ENCODE measurements around the gene MAN2B2. TPM values are rescaled to one million over a fixed set of nuclear protein-coding genes. Genes with fewer than 3 reads are reported as not detected.

The MAN2B2 gene
- total RNA-seq, 1 experiment from 2014 or later = 5.9 TPM

DNA sequence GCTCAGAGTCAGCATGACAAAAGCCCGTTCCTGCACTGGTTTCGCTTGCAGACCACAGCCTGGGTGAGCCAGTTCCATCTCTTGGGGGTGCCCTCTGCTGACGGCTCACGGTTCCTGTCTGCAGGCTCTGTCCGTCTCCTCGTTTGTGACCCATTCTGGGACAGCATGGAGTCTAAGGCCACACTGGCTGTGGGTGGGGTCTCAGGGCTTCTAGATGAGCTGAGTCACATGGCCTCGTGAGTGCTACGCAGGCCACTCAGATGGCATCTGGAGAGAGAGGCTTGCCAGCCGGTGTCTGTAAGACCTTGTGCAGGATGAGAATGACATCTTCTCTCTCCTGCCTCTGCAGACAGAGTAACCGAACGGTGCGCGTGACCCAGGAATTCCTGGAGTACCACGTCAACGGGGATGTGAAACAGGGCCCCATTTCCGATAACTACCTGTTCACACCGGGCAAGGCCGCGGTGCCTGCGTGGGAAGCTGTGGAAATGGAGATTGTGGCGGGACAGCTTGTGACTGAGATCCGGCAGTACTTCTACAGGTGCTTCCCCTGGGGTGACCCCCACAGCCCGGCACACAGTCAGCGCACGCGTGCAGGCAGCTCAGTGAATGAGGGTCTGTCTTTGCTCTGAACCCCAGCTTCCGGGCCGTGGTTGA is 33.9 kb downstream of the MAN2B2 start:
- H3K27ac ChIP-seq (ENCODE audit: insufficient read length, low read depth, low read length) = no peak overlapping the region
- Mint-ChIP-seq H3K27me3 (ENCODE audit: low read depth) (peaks cover 3% of the 10 kb centered on the region; the same call in 1 of the 2 replicates), H3K36me3 (ENCODE audit: insufficient read depth in 1 of 3, low read depth in 3 of 3) (peaks cover 8 to 37% (median 29%) of the 10 kb centered on the region in 3 experiments), H3K4me1 (peaks cover 0 to 5% of the 10 kb centered on the region in 2 experiments; a peak in 1 of 4 replicates), H3K4me3 (no peak overlapping the region), H3K9me3 (peaks cover 12 to 17% of the 10 kb centered on the region in 2 experiments), H3K27ac (no peak overlapping the region)
- H3T11ph ChIP-seq (ENCODE audit: low read length) = no peak overlapping the region
- H2BK5ac ChIP-seq (ENCODE audit: insufficient read length, low read length) = no peak overlapping the region
- H3K56ac ChIP-seq (ENCODE audit: insufficient read length, low read depth, low read length) = no peak overlapping the region
- H3K9ac ChIP-seq (ENCODE audit: extremely low read depth, insufficient read length, low read length) = no peak overlapping the region
- DNase-seq = peak; percentile 58
- no peak overlapping the region for H2AFZ ChIP-seq (ENCODE audit: low read length)
- no peak overlapping the region for H4K5ac ChIP-seq (ENCODE audit: insufficient read length, low read depth, low read length)
- no peaks in the 10 kb centered on the region for H3K4me1 ChIP-seq (ENCODE audit: insufficient read depth, low read length)
- H2AK5ac ChIP-seq (ENCODE audit: insufficient read length, low read length) = no peak overlapping the region
- H3K23ac ChIP-seq (ENCODE audit: insufficient read length, low read depth, low read length) = no peak overlapping the region
- H3K79me2 ChIP-seq (ENCODE audit: insufficient read depth, low read length) = no peaks in the 10 kb centered on the region
- H3K4ac ChIP-seq (ENCODE audit: low read depth, low read length) = no peak overlapping the region
- no peak overlapping the region for H3K4me2 ChIP-seq (ENCODE audit: insufficient read depth, insufficient read length, low read length)
- no peaks in the 10 kb centered on the region; the same call in 1 of the 2 replicates for H3K27me3 ChIP-seq (ENCODE audit: insufficient read depth, low read length)
- peak; percentile 44 for TF ChIP-seq CTCF (conservative IDR thresholded peaks at IDR 0.05)
- H2BK120ac ChIP-seq (ENCODE audit: low read depth, low read length, poor library complexity, severe bottlenecking) = no peak overlapping the region
- H3K23me2 ChIP-seq (ENCODE audit: insufficient read length, low read depth, low read length, poor library complexity, severe bottlenecking) = no peaks in the 10 kb centered on the region
- no peaks in the 10 kb centered on the region for H3K79me1 ChIP-seq (ENCODE audit: insufficient read depth, low read depth, low read length, poor library complexity, severe bottlenecking)
- no peak overlapping the region for H3K18ac ChIP-seq (ENCODE audit: insufficient read length, low read depth, low read length)
- no peak overlapping the region for H4K91ac ChIP-seq (ENCODE audit: insufficient read length, low read depth, low read length)
- no peak overlapping the region for H2BK15ac ChIP-seq (ENCODE audit: low read depth, low read length)
- WGBS (ENCODE audit: extremely low coverage, insufficient read length, low lambda C conversion rate) = no CpG with 5 or more reads among the region's 28 CpGs
- H3K9me3 ChIP-seq (ENCODE audit: control insufficient read depth, low read depth, low read length) = no peaks in the 10 kb centered on the region
- H3K14ac ChIP-seq (ENCODE audit: insufficient read depth, low read length) = no peak overlapping the region
- H4K20me1 ChIP-seq (ENCODE audit: control insufficient read depth, insufficient read depth, insufficient read length) = no peaks in the 10 kb centered on the region
- H2BK12ac ChIP-seq (ENCODE audit: insufficient read length, low read depth, low read length) = no peak overlapping the region
- H4K8ac ChIP-seq (replicated peaks; ENCODE audit: insufficient read length, low read depth, low read length) = no peak overlapping the region
- no peak overlapping the region for H2BK20ac ChIP-seq (ENCODE audit: low read depth, low read length, poor library complexity, severe bottlenecking)

All from H9 (cell line).